ENCODE measurements around the gene GNB1.
A peak's percentile ranks its signal among the peaks of the same experiment; 100 is the strongest.
"Not testable (repeated sequence)": the region's sequence is repeated elsewhere in the genome, so short reads cannot be mapped to it uniquely, and the experiment has no call there.

The GNB1 gene

GRCh38 chr1:1890506-1891348 is at the start of gene GNB1:
GNB1 (minus strand) TSS chr1:1891087; CDS start chr1:1825453, 65,634 bp downstream.
- H3K4me3 Mint-ChIP-seq, result peak within 1 kb of the TSS; percentile 89

DNA sequence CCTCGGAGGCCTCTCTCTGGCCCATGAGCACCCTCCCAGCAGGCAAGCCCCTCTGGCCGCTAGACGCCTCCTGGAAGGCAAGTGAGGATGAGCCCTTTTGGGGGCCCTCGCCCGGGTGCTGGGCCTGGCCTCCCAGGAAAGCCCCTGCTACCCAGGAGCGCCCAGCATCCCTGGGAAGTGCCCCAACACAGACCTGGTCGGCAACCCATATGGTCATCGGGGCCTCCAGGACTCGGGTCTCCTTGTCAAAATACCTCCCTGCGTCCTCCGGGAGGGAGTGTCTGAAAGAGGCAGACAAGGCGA is 49.2 kb upstream of the GNB1 start:
- H3K9me3 Mint-ChIP-seq, result no peaks in the 10 kb centered on the region
- no peak for DNase-seq
- no peak overlapping the region for H3K27ac Mint-ChIP-seq
- no peak overlapping the region for H3K4me3 Mint-ChIP-seq
- peaks cover 2% of the 10 kb centered on the region for H3K4me1 Mint-ChIP-seq (ENCODE audit: low read depth)
- peaks cover 6% of the 10 kb centered on the region for H3K27me3 Mint-ChIP-seq
- no peaks in the 10 kb centered on the region for H3K36me3 Mint-ChIP-seq (ENCODE audit: low read depth)

More at GRCh38 chr1:1890506-1891348, at the start of gene GNB1:
- H3K9me3 Mint-ChIP-seq, result no peaks in the 10 kb centered on the region
- H3K4me1 Mint-ChIP-seq (ENCODE audit: low read depth), result peaks cover 62% of the 10 kb centered on the region
- H3K36me3 Mint-ChIP-seq (ENCODE audit: low read depth), result peaks cover 35% of the 10 kb centered on the region
- no peaks in the 10 kb centered on the region for H3K27me3 Mint-ChIP-seq
- DNase-seq, result peak; percentile 94
- H3K27ac Mint-ChIP-seq, result peak within 1 kb of the TSS; percentile 92

DNA sequence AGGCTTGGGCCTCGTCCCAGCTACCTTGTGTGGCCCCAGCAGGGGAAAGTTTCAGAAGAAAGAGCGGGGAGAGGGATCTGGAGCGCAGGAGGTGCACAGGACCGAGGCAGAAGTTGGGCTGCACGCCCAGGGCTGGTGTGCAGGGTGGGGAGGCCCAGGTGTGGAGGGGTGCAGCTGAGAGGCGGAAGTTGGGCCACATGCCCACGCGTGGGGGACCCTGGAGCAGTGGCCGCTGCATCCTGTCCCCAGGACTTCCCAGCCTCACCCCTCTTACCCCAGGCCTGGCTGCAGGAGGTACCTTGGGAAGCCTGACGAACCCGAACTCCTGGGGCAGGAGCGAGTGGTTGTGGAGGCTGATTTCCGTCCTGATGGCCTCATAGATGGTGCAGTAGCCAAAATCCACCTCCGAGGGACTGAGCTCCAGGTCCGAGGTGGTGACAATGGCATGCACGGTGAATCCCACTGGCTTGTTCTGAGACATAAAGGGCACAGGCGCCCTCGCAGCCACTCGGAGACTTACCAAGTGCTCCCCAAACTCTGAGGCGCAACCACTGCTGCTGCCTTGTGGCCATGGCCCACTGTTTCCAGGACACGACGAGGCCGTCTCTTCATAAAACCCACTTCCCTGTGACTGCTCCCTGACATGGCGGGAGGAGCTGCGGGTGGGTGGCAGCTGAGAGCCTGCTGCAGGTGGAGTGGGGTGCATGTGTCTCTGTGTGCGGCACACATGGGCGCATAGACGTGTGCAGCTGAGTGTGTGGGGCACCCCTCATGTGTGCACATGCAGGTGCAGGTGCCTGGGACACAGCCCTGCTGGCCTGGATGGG is 48.6 kb upstream of the GNB1 start:
- Mint-ChIP-seq H3K4me3 (no peak overlapping the region), H3K27ac (no peak overlapping the region)

DNA sequence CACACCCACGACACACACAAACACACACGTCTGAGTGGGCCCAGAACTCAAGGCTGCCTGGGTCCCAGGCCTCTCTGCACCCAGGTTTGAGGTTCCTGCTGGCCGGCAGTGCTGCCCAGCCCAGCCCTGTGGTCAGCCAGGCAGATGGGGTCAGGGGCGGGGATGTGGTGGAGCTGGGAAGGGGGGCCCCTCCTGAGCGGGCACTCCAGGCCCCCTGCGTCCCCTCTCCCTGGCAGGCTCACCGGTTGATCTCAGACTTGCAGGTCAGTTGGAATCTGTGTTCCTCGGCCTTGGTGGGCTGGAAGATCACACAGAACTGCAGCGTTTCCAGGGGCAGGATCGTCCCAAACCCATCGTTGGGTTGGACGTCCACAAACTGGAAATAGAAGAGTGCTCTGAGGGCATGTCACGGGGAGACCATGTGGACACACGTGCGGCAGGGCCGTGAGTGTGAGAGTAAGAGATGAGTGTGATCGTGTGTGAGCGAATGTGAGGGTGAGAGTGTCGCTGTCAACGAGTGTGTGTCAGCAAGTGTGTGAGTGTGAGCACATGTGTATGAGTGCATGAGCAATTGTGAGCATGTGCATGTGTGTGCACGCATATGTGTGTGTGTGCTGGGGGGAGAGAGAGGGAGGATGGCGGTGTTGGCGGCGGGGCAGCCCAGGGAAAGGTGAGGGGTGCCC is 47.9 kb upstream of the GNB1 start:
- Mint-ChIP-seq H3K27me3 (peaks cover 4% of the 10 kb centered on the region), H3K27ac (no peak overlapping the region), H3K9me3 (peaks cover 3% of the 10 kb centered on the region), H3K36me3 (ENCODE audit: low read depth) (no peaks in the 10 kb centered on the region), H3K4me1 (ENCODE audit: low read depth) (peaks cover under 1% of the 10 kb centered on the region), H3K4me3 (no peak overlapping the region)
- DNase-seq, result no peak

More for the DNA sequence above, 48.6 kb upstream of the GNB1 start:
- Mint-ChIP-seq H3K9me3 (no peaks in the 10 kb centered on the region), H3K4me1 (ENCODE audit: low read depth) (peaks cover 2% of the 10 kb centered on the region), H3K36me3 (ENCODE audit: low read depth) (no peaks in the 10 kb centered on the region), H3K27me3 (peaks cover 6% of the 10 kb centered on the region)
- DNase-seq, result no peak

DNA sequence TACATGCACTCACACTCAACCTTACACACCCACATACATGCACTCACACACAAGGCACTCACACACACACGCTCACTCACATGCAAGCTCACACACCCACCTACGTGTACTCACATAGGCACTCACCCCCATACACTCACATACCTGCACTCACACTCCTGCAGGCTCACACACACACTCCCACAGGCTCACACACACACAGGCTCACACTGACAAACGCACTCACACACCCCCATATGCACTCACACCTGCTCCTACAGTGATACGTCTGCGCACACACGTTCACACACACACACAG is 47.3 kb upstream of the GNB1 start:
- Mint-ChIP-seq H3K27me3 (peaks cover 4% of the 10 kb centered on the region), H3K9me3 (peaks cover 3% of the 10 kb centered on the region), H3K4me1 (ENCODE audit: low read depth) (no peaks in the 10 kb centered on the region), H3K27ac (no peak overlapping the region), H3K4me3 (no peak overlapping the region), H3K36me3 (ENCODE audit: low read depth) (no peaks in the 10 kb centered on the region)
- no peak for DNase-seq

DNA sequence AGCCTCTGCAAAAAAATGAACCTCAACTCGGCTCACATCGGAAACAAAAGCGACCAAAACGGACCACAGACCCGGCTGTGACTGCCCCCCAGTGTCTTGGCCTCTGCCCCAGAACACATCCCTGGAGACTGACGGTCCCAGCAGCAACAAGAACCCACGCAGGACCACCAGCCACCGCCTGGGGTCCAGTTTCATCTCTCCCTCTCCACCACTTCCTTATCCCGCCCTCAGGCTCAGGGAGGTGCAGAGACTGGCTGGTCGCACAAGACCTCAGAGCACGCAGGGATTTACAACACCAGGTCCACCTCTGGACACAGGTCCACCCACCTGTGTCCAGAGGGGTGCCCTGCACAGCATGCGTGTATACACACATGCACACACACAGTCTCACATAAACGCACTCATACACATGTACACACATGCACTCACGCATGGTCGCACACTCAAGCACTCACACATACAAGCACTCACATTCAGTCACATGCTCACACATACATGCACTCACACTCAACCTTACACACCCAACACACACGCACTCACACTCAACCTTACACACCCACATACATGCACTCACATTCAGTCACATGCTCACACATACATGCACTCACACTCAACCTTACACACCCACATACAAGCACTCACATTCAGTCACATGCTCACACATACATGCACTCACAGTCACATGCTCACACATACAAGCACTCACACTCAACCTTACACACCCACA is 46.8 kb upstream of the GNB1 start:
- peaks cover 4% of the 10 kb centered on the region for H3K27me3 Mint-ChIP-seq
- no peak overlapping the region for H3K4me3 Mint-ChIP-seq
- H3K27ac Mint-ChIP-seq, result no peak overlapping the region
- H3K36me3 Mint-ChIP-seq (ENCODE audit: low read depth), result no peaks in the 10 kb centered on the region
- DNase-seq, result no peak
- peaks cover 3% of the 10 kb centered on the region for H3K9me3 Mint-ChIP-seq
- H3K4me1 Mint-ChIP-seq (ENCODE audit: low read depth), result no peaks in the 10 kb centered on the region

DNA sequence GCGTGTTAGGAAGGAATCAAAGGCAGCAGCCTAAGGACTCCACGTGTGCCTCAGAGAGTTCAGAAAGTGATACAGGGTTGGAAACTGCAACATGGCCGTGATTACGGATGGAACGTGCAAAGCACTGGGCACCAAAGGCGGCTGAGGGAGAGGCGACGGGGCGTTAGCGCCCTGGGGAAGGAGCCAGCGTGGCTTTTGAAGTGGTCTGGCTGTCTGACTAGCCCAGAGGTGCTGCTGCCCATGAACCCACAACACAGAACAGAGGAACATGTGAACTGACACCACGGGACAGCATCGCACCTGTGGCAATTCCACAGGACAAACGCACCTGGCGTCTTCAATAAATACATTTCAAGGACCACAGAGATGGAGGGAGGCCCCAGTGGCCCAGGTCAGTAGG is 46.2 kb upstream of the GNB1 start:
- no peak overlapping the region for H3K4me3 Mint-ChIP-seq
- no peaks in the 10 kb centered on the region for H3K4me1 Mint-ChIP-seq (ENCODE audit: low read depth)
- peaks cover 3% of the 10 kb centered on the region for H3K9me3 Mint-ChIP-seq
- peaks cover 4% of the 10 kb centered on the region for H3K27me3 Mint-ChIP-seq
- DNase-seq, result no peak
- H3K36me3 Mint-ChIP-seq (ENCODE audit: low read depth), result no peaks in the 10 kb centered on the region
- H3K27ac Mint-ChIP-seq, result no peak overlapping the region

GRCh38 chr1:1934848-1935247 is 44.0 kb upstream of the GNB1 start:
- not testable (repeated sequence) for H3K9me3 Mint-ChIP-seq; H3K4me3 Mint-ChIP-seq; DNase-seq; H3K4me1 Mint-ChIP-seq (ENCODE audit: low read depth); H3K27me3 Mint-ChIP-seq; H3K36me3 Mint-ChIP-seq (ENCODE audit: low read depth); H3K27ac Mint-ChIP-seq

DNA sequence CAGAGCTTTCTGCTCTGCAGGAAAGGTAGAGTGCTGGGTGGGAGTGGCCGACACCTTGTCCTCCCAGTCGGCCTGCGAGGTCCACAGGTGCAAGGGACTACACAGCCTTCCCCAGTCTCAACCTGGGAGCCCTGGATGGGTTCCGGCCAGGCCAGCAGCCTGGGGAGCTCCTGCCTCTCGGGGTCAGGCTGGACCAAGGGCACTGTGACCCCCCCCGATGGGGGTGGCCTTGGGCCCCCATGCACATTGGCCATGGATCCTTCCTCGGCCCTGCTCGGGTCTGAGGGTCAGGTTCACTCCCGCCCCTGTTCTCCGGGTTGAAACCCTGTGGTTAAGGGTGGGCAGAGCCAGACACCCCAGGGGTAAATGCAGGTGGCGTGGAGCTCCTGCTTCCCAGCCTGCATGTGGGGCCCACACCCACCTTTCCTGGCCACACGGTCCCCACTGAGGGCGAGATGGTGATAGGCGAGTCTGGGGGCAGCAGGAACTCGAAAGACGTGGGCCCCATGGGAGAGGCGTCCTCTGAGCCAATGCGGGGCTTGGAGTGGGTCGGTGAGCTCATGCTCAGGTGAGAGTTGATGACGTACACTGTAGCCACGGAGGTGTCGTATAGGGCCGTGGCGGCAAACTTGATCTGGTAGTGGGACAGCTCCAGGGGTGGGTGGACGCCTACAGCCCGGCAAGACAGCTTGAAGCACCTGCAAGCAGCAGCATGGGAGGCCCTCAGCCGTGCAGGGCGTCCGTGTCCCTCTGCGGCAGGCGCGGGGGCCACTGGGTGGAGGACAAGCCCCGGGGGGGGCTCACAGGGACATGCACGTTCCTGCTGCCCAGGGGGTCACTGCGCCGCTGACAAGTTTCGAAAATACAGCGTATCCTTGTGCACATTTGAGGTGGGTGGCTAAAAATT is 39.0 kb upstream of the GNB1 start:
- H3K27ac Mint-ChIP-seq, result no peak overlapping the region
- H3K4me3 Mint-ChIP-seq, result no peak overlapping the region
- no peaks in the 10 kb centered on the region for H3K36me3 Mint-ChIP-seq (ENCODE audit: low read depth)
- H3K4me1 Mint-ChIP-seq (ENCODE audit: low read depth), result no peaks in the 10 kb centered on the region
- no peaks in the 10 kb centered on the region for H3K27me3 Mint-ChIP-seq
- peaks cover 3% of the 10 kb centered on the region for H3K9me3 Mint-ChIP-seq
- DNase-seq, result no peak

DNA sequence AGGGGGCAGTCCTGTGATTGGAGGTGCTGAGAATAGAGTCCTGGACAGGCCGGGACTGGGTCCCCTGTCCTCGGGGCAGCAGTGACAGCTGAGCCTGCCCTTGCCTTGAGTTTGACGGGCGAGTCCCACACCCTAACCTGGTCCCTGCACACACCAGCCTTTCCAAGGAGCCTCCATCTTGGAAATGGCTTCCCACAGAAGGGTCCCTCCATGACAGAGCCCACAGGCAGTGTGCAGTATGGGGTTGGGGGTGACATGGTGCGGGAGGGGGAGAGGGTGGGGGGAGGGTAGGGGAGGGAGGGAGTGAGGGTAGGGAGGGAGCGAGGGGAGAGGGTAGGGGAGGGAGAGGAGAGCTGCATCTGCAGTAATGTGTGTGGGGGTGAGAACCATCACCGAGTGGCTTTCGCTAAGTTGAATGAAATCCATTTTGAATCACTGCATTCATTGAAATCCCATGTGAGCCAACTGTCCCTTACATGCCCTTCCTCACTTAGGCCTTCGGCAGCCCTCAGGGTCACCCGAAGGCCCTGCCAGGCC is 38.3 kb upstream of the GNB1 start:
- Mint-ChIP-seq H3K4me1 (ENCODE audit: low read depth) (no peaks in the 10 kb centered on the region), H3K9me3 (peaks cover under 1% of the 10 kb centered on the region)
- no peak for DNase-seq

GRCh38 chr1:1928231-1929101 is 37.6 kb upstream of the GNB1 start:
- no peaks in the 10 kb centered on the region for H3K27me3 Mint-ChIP-seq
- no peaks in the 10 kb centered on the region for H3K9me3 Mint-ChIP-seq
- no peak for DNase-seq
- H3K27ac Mint-ChIP-seq, result no peak overlapping the region
- no peak overlapping the region for H3K4me3 Mint-ChIP-seq
- no peaks in the 10 kb centered on the region for H3K36me3 Mint-ChIP-seq (ENCODE audit: low read depth)
- H3K4me1 Mint-ChIP-seq (ENCODE audit: low read depth), result no peaks in the 10 kb centered on the region

More for the DNA sequence above, 38.3 kb upstream of the GNB1 start:
- Mint-ChIP-seq H3K27ac (no peak overlapping the region), H3K36me3 (ENCODE audit: low read depth) (no peaks in the 10 kb centered on the region), H3K4me3 (no peak overlapping the region), H3K27me3 (no peaks in the 10 kb centered on the region)

- no peak overlapping the region for H3K27ac Mint-ChIP-seq
- no peak overlapping the region for H3K4me3 Mint-ChIP-seq
- DNase-seq, result no peak
- no peaks in the 10 kb centered on the region for H3K4me1 Mint-ChIP-seq (ENCODE audit: low read depth)
- H3K36me3 Mint-ChIP-seq (ENCODE audit: low read depth), result no peaks in the 10 kb centered on the region
- no peaks in the 10 kb centered on the region for H3K27me3 Mint-ChIP-seq
- no peaks in the 10 kb centered on the region for H3K9me3 Mint-ChIP-seq
Measured at GRCh38 chr1:1927751-1928150, 36.9 kb upstream of the GNB1 start.

All from activated T-cell treated with anti-CD3 and anti-CD28 coated beads, Interleukin-2, amount 50 U/mL, for 24 hours (primary cell).